Small intestine (tissue), 7 donors: ENCODE results near the gene PRKCB. TPM values are rescaled to one million over a fixed set of nuclear protein-coding genes. Genes with fewer than 3 reads are reported as not detected.
"Not testable (repeated sequence)": the region's sequence is repeated elsewhere in the genome, so short reads cannot be mapped to it uniquely, and the experiment has no call there.

ENCODE experiments used
- DNase-seq, 2 donors: peaks; one replicate each; pipeline versions ENCODE4 v3.0.0 to v3.0.0-alpha.2; 2013
- FAIRE-seq: peaks from 2 replicates; lab custom pipeline; 2012; peaks lifted over from hg19 to GRCh38; lab: Jason Lieb, UNC
- H3K27ac ChIP-seq, 3 donors: one replicate each; pipeline ENCODE4 v1.5.1; 2013; ENCODE audit warnings: low read length in 2 of 3, mild to moderate bottlenecking in 2 of 3, control low read depth in 1 of 3, inconsistent platforms in 1 of 3, low read depth in 1 of 3, moderate library complexity in 1 of 3
- H3K27me3 ChIP-seq, 3 donors: one replicate each; pipeline ENCODE4 v1.6.1; 2013; ENCODE audit warnings: low read length in 3 of 3, inconsistent platforms in 1 of 3; ENCODE audit not compliant: control insufficient read depth in 3 of 3, insufficient read depth in 3 of 3
- H3K36me3 ChIP-seq, 3 donors: one replicate each; pipeline ENCODE4 v1.6.1; 2013; ENCODE audit warnings: low read length in 3 of 3, inconsistent platforms in 1 of 3, low read depth in 1 of 3, mild to moderate bottlenecking in 1 of 3, moderate library complexity in 1 of 3; ENCODE audit not compliant: control insufficient read depth in 3 of 3, insufficient read depth in 2 of 3
- H3K4me1 ChIP-seq, 3 donors: one replicate each; pipeline ENCODE4 v1.6.1; 2013; ENCODE audit warnings: low read length in 2 of 3, inconsistent platforms in 1 of 3, low read depth in 1 of 3, mild to moderate bottlenecking in 1 of 3, moderate library complexity in 1 of 3; ENCODE audit not compliant: control insufficient read depth in 3 of 3, insufficient read depth in 2 of 3
- H3K4me3 ChIP-seq, 3 donors: one replicate each; pipeline ENCODE4 v1.5.1; 2013; ENCODE audit warnings: low read length in 3 of 3, control low read depth in 1 of 3, inconsistent platforms in 1 of 3, low read depth in 1 of 3, mild to moderate bottlenecking in 1 of 3, moderate library complexity in 1 of 3
- H3K9me3 ChIP-seq, 2 donors: one replicate each; pipeline ENCODE4 v1.6.1; 2013; ENCODE audit warnings: low read depth in 1 of 2, low read length in 1 of 2; ENCODE audit not compliant: control insufficient read depth in 2 of 2, insufficient read depth in 1 of 2
- WGBS, 3 donors: extraction: QIAGEN DNeasy Blood & Tissue Kit; methylation state at CpG; one replicate each; pipeline ENCODE4 v1.1.7; 2013; 5-methylcytosine and 5-hydroxymethylcytosine counted together
- polyA plus RNA-seq, 4 donors: library from polyadenylated mRNA; stranded (reverse) in 3 of 4; unstranded in 1 of 4; fragments of 200-250 nt in 3 of 4; fragments of 120-200 nt in 1 of 4; gene quantifications; one replicate each; pipeline versions ENCODE4 v1.2.1 to v1.2.3, GENCODE V29; 2013
- donor health status: healthy with polysubstance abuse.
- donor health status: control.
- donor health status: control.
- donor health status: Bipolar disorder and iron deficiency.
- donor health status: healthy.

PRKCB gene
- polyA plus RNA-seq, 4 donors = 2.3 to 5.1 (median 2.8) TPM

DNA sequence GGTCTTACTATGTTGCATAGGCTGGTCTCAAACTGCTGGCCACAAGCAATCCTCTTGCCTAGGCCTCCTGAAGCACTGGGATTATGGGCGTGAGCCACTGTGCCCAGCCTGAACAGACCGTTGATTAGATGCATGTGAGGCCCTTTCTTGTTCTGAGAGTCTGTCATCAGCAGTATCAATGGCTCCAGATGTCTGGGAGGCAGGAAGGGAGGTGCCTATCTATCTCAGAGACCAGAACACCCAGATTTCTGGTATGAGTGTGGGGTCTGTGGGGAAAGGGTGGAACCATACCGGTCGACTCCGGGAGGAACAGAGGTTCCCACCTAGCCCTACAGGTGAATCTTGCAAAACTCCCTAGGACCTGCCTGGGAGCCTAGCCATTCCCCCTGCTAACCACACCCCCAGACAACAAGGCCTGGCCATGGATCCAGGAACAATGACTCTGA lies 71.7 kb downstream of the PRKCB start:
- WGBS, 3 donors = 35 to 65% (median 59%) methylated on average over 5 of the region's 5 CpGs
- no peaks in the 10 kb centered on the region for H3K9me3 ChIP-seq
- H3K27me3 ChIP-seq = no peaks in the 10 kb centered on the region
- H3K4me3 ChIP-seq = no peak overlapping the region
- FAIRE-seq (no peak), DNase-seq (no peak)
- H3K36me3 ChIP-seq = no peaks in the 10 kb centered on the region
- H3K27ac ChIP-seq = no peak overlapping the region
- H3K4me1 ChIP-seq = no peaks in the 10 kb centered on the region

DNA sequence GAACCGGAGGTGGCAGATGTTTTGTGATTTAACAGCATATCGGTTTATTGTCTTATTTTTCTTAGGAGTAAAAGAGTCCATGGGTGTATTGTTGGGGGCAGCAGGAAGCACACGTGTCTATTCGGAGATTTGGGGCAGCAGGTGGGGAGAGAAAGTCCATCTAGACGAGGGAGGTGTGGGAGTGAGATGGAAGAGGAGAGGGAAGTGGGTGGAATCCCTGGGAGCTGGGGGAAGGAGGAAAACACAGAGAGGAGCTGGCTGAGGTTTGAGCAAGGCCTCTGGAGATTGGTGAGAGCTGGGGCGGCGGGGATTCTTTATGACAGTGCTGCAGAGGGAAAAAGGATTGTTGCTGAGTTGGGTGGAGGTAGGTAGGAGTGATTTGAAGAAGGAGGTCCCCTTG lies 72.1 kb downstream of the PRKCB start:
- H3K27ac ChIP-seq = no peak overlapping the region
- DNase-seq (no peak), FAIRE-seq (no peak)
- no peak overlapping the region for H3K4me3 ChIP-seq
- no peaks in the 10 kb centered on the region for H3K27me3 ChIP-seq
- WGBS, 3 donors = 36 to 57% (median 50%) methylated on average over 7 of the region's 7 CpGs
- no peaks in the 10 kb centered on the region for H3K4me1 ChIP-seq
- no peaks in the 10 kb centered on the region for H3K9me3 ChIP-seq
- no peaks in the 10 kb centered on the region for H3K36me3 ChIP-seq

DNA sequence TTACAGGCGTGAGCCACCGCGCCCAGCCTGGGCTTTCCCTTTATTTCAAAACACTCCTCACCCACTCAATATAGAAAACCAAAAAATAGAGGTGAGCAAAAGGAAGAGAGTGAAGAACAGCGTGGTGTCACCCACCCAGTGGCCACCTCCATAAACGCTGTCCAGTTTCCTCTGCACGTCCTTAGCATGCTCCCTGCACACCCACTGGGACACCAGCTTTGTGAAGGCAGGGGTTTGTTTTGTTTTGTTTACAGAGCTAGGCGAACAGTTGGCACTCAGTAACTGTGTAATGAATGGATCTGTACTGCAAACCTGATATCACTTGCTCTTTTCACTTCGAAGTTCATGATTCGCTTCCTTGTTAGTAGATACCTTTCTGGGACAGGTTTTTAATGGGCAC lies 73.0 kb downstream of the PRKCB start:
- Histone ChIP-seq H3K27me3 (no peaks in the 10 kb centered on the region), H3K27ac (no peak overlapping the region), H3K9me3 (no peaks in the 10 kb centered on the region), H3K36me3 (no peaks in the 10 kb centered on the region), H3K4me1 (no peaks in the 10 kb centered on the region), H3K4me3 (no peak overlapping the region)
- FAIRE-seq = no peak
- 77 to 84% (median 81%) methylated on average over 9 of the region's 9 CpGs for WGBS, 3 donors
- no peak for DNase-seq

DNA sequence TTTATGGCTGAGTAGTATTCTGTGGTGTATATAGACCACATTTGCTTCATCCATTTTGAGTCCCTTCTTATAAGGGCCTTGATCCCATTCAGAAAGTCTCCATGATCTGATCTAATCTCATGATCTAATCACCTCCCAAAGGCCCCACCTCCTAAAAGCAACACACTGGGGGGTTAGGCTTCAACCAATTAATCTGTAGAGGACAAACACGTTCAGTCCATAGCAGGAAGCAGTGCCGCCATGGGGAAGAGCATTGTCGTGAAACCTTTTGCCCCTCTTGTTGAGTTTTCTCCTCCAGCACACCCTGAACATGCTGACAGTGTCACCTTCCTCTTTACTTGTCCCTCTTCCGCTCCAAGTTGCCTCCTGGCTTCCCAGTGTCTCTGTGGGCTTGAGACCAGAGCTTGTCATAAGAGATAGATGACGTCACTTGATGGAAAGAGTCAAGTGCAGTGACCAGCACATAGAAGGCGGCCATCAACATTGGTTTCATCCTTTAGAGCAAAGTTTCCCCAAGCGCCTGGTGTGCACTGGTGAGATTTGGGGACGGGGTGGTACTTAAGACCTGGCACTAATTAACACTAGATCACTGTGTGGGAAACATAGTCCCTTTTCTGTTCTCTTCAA lies 74.1 kb downstream of the PRKCB start:
- Histone ChIP-seq H3K4me1 (no peaks in the 10 kb centered on the region), H3K27me3 (no peaks in the 10 kb centered on the region), H3K9me3 (no peaks in the 10 kb centered on the region), H3K36me3 (no peaks in the 10 kb centered on the region), H3K27ac (no peak overlapping the region), H3K4me3 (no peak overlapping the region)
- 87 to 92% (median 88%) methylated on average over 8 of the region's 8 CpGs for WGBS, 3 donors
- DNase-seq (no peak), FAIRE-seq (no peak)

DNA sequence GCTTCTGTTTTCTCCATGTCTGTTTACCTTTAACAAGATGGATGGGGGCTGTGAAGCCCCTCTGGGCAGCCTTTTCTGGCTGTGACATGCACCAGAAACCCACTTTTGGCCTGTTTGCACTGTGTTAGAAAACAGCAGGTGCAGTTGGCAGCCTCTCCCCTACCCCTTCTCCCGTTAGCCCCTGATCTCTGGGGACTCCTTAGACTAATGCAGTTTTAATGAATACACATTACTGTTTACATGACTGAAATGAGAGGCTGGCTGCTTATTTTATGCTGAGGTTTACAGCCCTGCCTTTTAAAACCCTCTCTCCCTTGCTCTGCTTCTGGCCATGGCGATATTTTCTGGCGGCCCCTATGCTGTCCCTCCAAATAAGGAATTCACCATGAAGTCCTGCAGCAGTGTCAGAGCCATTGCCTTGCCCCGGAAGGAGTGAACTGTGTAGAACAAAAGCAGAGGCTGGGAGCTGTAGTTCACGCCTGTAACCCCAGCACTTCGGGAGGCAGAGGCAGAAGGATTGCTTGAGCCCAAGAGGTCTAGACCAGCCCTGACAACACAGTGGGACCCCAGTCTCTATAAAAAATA lies 79.3 kb downstream of the PRKCB start:
- Histone ChIP-seq H3K9me3 (no peaks in the 10 kb centered on the region), H3K27me3 (no peaks in the 10 kb centered on the region), H3K36me3 (no peaks in the 10 kb centered on the region), H3K27ac (no peak overlapping the region), H3K4me3 (no peak overlapping the region), H3K4me1 (no peaks in the 10 kb centered on the region)
- FAIRE-seq (no peak), DNase-seq (no peak)
- WGBS, 3 donors = 54 to 83% (median 78%) methylated on average over 6 of the region's 6 CpGs

DNA sequence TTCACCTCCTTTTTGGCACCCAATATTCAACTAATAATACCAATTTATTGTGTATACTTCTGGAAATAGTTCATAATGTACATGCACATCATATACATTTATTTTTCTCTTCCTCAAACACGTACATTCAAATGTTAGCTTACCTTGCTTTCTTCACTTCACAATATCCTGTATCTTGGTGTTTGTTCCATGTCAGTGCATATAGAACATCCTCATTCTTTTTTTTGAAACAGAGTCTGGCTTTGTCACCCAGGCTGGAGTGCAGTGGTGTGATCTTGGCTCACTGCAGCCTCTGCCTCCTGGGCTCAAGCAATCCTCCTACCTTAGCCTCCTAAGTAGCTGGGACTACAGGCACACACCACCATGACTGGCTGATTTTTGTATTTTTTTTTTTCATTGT lies 80.8 kb downstream of the PRKCB start:
- not testable (repeated sequence) for DNase-seq, H3K27me3 ChIP-seq, H3K27ac ChIP-seq, FAIRE-seq, H3K9me3 ChIP-seq, H3K4me1 ChIP-seq, H3K36me3 ChIP-seq, H3K4me3 ChIP-seq
- 70 to 88% (median 86%) methylated on average over 1 of the region's 1 CpG for WGBS, 3 donors

DNA sequence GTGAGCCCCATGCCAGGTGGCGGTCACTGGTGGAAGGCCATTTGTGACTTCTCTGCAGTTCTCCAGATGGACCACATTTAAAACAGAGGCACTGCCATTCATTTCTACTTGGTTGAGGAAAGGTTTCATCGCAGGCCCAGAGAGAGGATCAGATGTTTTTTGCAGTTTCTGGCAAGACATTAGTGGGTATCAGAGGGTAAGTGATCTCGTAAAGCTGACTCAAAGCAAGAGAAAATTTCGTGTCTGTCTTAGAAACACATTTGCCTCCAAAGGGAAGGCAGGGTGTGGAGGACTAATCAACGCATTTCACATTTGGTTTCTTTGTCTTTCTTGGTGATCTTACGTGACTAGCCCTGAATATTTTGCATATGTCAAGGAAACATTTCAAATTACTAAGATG lies 81.8 kb downstream of the PRKCB start:
- no peak for DNase-seq
- H3K4me3 ChIP-seq = no peak overlapping the region
- 80 to 92% (median 83%) methylated on average over 6 of the region's 6 CpGs for WGBS, 3 donors
- FAIRE-seq = no peak
- H3K27me3 ChIP-seq = no peaks in the 10 kb centered on the region
- no peaks in the 10 kb centered on the region for H3K9me3 ChIP-seq
- H3K36me3 ChIP-seq = no peaks in the 10 kb centered on the region
- H3K27ac ChIP-seq = no peak overlapping the region
- H3K4me1 ChIP-seq = no peaks in the 10 kb centered on the region

DNA sequence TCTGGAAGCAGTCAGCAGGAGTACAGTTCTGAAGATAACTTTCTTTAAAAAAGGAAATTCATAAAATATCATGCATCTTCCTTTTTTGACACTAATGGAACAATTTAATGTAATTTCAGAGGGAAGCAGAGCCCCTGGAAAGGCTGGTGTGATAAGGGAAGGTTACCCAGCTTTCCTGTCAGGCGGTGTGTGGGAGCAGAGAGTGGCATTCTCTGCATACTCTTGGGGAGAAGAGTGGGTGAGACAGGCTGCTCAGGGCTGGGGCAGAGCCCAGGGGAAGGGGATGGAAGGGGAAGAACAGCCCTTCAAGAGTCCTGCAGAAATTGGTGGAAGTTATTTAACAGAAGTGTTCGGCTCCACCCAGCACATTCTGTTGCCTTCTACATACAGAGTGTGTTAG lies 84.7 kb downstream of the PRKCB start:
- no peaks in the 10 kb centered on the region for H3K27me3 ChIP-seq
- FAIRE-seq = no peak
- 86 to 92% (median 89%) methylated on average over 2 of the region's 2 CpGs for WGBS, 3 donors

DNA sequence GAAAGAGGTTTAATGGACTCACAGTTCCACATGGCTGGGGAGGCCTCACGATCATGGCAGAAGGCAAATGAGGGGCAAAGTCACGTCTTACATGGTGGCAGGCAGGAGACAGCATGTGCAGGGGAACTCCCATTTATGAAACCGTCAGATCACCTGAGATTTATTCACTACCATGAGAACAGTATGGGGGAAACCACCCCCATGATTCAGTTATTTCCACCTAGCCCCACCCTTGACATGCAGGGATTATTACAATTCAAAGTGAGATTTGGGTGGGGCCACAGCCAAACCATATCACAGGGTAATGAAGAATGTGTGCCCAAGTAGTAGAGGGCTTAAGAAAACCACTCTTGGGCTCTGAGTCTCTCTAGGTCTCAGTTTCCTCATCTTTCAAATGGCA lies 85.1 kb downstream of the PRKCB start:
- WGBS, 3 donors = 71 to 88% (median 77%) methylated on average over 3 of the region's 3 CpGs
- FAIRE-seq (no peak), DNase-seq (no peak)
- Histone ChIP-seq H3K4me3 (no peak overlapping the region), H3K36me3 (no peaks in the 10 kb centered on the region), H3K27me3 (no peaks in the 10 kb centered on the region), H3K4me1 (no peaks in the 10 kb centered on the region), H3K9me3 (no peaks in the 10 kb centered on the region), H3K27ac (no peak overlapping the region)

More for the DNA sequence above, 84.7 kb downstream of the PRKCB start:
- H3K36me3 ChIP-seq = no peaks in the 10 kb centered on the region
- H3K4me3 ChIP-seq = no peak overlapping the region
- H3K9me3 ChIP-seq = no peaks in the 10 kb centered on the region
- no peaks in the 10 kb centered on the region for H3K4me1 ChIP-seq
- DNase-seq = no peak
- no peak overlapping the region for H3K27ac ChIP-seq
